T-helper 1 cell (primary cell): Measurements from ENCODE around the gene STAT4.

Experiments
- DNase-seq, 5 donors: peaks; one replicate each; pipeline ENCODE4 v3.0.0-alpha.2; 2012 to 2020
- total RNA-seq, 4 donors: gene quantifications; one replicate each; lab custom pipeline; 2026; lab: John Stamatoyannopoulos, UW

STAT4 gene
- total RNA-seq, result 163 to 278 (median 210) reads per million in 4 donors

GRCh38 chr2:191150600-191151330, at the start of gene STAT4:
TSS of gene STAT4 (minus strand) at chr2:191150994. CDS start at chr2:191148203, 2,791 bp downstream.
- peak; percentile 65 to 87 (median 79) for DNase-seq

GRCh38 chr2:191199929-191200512, 49.2 kb upstream of the STAT4 start:
- DNase-seq, result no peak

GRCh38 chr2:191198271-191198670, 47.5 kb upstream of the STAT4 start:
- DNase-seq, result no peak

GRCh38 chr2:191197096-191197495, 46.3 kb upstream of the STAT4 start:
- DNase-seq, result no peak

GRCh38 chr2:191195021-191195420, 44.2 kb upstream of the STAT4 start:
- DNase-seq, result no peak

GRCh38 chr2:191190861-191191552, 40.2 kb upstream of the STAT4 start:
- no peak for DNase-seq

GRCh38 chr2:191190435-191190834, 39.6 kb upstream of the STAT4 start:
- no peak for DNase-seq

- DNase-seq, result no peak
Measured at GRCh38 chr2:191189112-191189635, 38.4 kb upstream of the STAT4 start.

GRCh38 chr2:191188550-191189093, 37.8 kb upstream of the STAT4 start:
- no peak for DNase-seq

GRCh38 chr2:191187105-191187829, 36.5 kb upstream of the STAT4 start:
- DNase-seq, result no peak

- DNase-seq, result no peak
Measured at GRCh38 chr2:191184457-191184856, 33.7 kb upstream of the STAT4 start.

GRCh38 chr2:191183516-191183915, 32.7 kb upstream of the STAT4 start:
- DNase-seq, result no peak

- DNase-seq, result no peak
Measured at GRCh38 chr2:191183081-191183480, 32.3 kb upstream of the STAT4 start.

- DNase-seq, result no peak
Measured at GRCh38 chr2:191180713-191181112, 29.9 kb upstream of the STAT4 start.

- no peak for DNase-seq
Measured at GRCh38 chr2:191180276-191180675, 29.5 kb upstream of the STAT4 start.

GRCh38 chr2:191178806-191179514, 28.2 kb upstream of the STAT4 start:
- no peak for DNase-seq

- no peak for DNase-seq
Measured at GRCh38 chr2:191177751-191178736, 27.2 kb upstream of the STAT4 start.

GRCh38 chr2:191176801-191177438, 26.1 kb upstream of the STAT4 start:
- no peak for DNase-seq

- no peak for DNase-seq
Measured at GRCh38 chr2:191176305-191176704, 25.5 kb upstream of the STAT4 start.

- no peak for DNase-seq
Measured at GRCh38 chr2:191174442-191174841, 23.6 kb upstream of the STAT4 start.
